Sigmoid colon (tissue), 7 donors: ENCODE measurements around the gene HCN4. TPM values are rescaled to one million over a fixed set of nuclear protein-coding genes. Genes with fewer than 3 reads are reported as not detected.
"Not testable (repeated sequence)": the region's sequence is repeated elsewhere in the genome, so short reads cannot be mapped to it uniquely, and the experiment has no call there.

Source experiments
- DNase-seq: peaks from one replicate; pipeline ENCODE4 v3.0.0-alpha.2; 2019
- H3K27ac ChIP-seq, 4 donors: fragments of 200-600 bp; sonication (generic); one replicate each; pipeline ENCODE4 v1.5.1; 2016 to 2019; ENCODE audit warnings: mild to moderate bottlenecking in 1 of 4
- H3K27me3 ChIP-seq, 3 donors: fragments of 200-600 bp; sonication (generic); one replicate each; pipeline ENCODE4 v1.5.1; 2019; ENCODE audit warnings: mild to moderate bottlenecking in 1 of 3
- H3K36me3 ChIP-seq, 4 donors: fragments of 200-600 bp; sonication (generic); one replicate each; pipeline ENCODE4 v1.5.1; 2016 to 2019
- H3K4me1 ChIP-seq, 4 donors: fragments of 200-600 bp; sonication (generic); one replicate each; pipeline ENCODE4 v1.5.1; 2017 to 2019
- H3K4me3 ChIP-seq, 4 donors: fragments of 200-600 bp; sonication (generic); one replicate each; pipeline ENCODE4 v1.5.1; 2017 to 2019; ENCODE audit warnings: mild to moderate bottlenecking in 2 of 4, moderate library complexity in 1 of 4
- H3K9me3 ChIP-seq, 4 donors: fragments of 200-600 bp in 3 of 4; sonication (generic) in 3 of 4; one replicate each; pipeline versions ENCODE4 v1.5.1 to v1.6.1; 2013 to 2019
- EP300 ChIP-seq, 4 donors: sonication (generic); formaldehyde crosslinking; IDR thresholded peaks; one replicate each; pipeline ENCODE4 v1.6.1; 2017; ENCODE audit warnings: antibody characterized with exemption in 4 of 4
- POLR2A ChIP-seq, 2 donors: fragments of 450-650 bp; IDR thresholded peaks; one replicate each; pipeline ENCODE4 v1.6.1; 2016; ENCODE audit warnings: antibody characterized with exemption in 2 of 2, mild to moderate bottlenecking in 2 of 2, moderate library complexity in 2 of 2
- POLR2AphosphoS5 ChIP-seq, 4 donors: sonication (generic); formaldehyde crosslinking; IDR thresholded peaks; one replicate each; pipeline ENCODE4 v1.6.1; 2017; ENCODE audit warnings: antibody characterized with exemption in 4 of 4
- WGBS, 2 donors: extraction: QIAGEN DNeasy Blood & Tissue Kit; methylation state at CpG; one replicate each; pipeline ENCODE4 v1.1.7; 2013; 5-methylcytosine and 5-hydroxymethylcytosine counted together
- intact Hi-C: fragments of 100-400 bp; cut with DNase I; formaldehyde crosslinking; loops from one replicate; pipeline ENCODE4 v1.15.1; 2023
- polyA plus RNA-seq, 3 donors: library from polyadenylated mRNA; stranded (reverse); fragments of 200-250 nt; gene quantifications; one replicate each; pipeline ENCODE4 v1.2.3, GENCODE V29; 2013
- total RNA-seq, 4 donors: library from RNA; depleted of rRNA; stranded (reverse); fragments of >200 nt; gene quantifications; one replicate each; pipeline ENCODE4 v1.1.0, GENCODE V29; 2016
- TF ChIP-seq, protein P1 (sequence below), 4 experiments: fragments of 450-650 bp in 3 of 4; fragments of 200-600 bp in 1 of 4; IDR thresholded peaks; one replicate each; pipeline ENCODE4 v1.5.1; 2016 to 2019; ENCODE audit warnings: antibody characterized with exemption in 4 of 4, mild to moderate bottlenecking in 3 of 4, moderate library complexity in 2 of 4
- donor health status: healthy with polysubstance abuse.
- donor health status: Bipolar disorder and iron deficiency.
- donor health status: healthy.

Gene HCN4
- total and polyA plus RNA-seq, 7 donors = under 0.01 to 0.04 TPM; not detected in 5

DNA sequence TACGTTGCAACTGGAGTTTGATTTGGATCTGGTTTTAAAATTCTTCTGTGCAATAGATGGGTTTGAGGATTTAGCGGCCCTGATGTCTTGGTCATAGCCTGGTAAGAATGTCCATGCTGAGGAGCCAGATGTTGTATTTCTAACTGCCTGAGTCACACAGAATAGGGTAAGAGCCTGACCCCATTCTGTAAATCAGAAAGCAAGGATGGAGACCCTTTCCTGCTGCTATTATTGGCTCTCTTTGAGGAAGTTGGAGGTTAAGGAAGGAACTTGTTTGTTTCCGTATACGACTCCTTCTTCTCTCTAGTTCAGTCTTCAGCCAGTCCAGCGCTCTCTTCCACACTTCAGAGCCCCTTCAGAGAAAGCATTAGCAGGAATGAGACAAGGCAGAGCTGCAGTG, 65.1 kb downstream of the HCN4 start:
- TF ChIP-seq POLR2AphosphoS5 (IDR thresholded peaks at IDR 0.05) = no peak
- no peak for TF ChIP-seq EP300 (IDR thresholded peaks at IDR 0.05)
- TF ChIP-seq, protein P1, sequence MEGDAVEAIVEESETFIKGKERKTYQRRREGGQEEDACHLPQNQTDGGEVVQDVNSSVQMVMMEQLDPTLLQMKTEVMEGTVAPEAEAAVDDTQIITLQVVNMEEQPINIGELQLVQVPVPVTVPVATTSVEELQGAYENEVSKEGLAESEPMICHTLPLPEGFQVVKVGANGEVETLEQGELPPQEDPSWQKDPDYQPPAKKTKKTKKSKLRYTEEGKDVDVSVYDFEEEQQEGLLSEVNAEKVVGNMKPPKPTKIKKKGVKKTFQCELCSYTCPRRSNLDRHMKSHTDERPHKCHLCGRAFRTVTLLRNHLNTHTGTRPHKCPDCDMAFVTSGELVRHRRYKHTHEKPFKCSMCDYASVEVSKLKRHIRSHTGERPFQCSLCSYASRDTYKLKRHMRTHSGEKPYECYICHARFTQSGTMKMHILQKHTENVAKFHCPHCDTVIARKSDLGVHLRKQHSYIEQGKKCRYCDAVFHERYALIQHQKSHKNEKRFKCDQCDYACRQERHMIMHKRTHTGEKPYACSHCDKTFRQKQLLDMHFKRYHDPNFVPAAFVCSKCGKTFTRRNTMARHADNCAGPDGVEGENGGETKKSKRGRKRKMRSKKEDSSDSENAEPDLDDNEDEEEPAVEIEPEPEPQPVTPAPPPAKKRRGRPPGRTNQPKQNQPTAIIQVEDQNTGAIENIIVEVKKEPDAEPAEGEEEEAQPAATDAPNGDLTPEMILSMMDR (IDR thresholded peaks at IDR 0.05) = no peak
- TF ChIP-seq POLR2A (IDR thresholded peaks at IDR 0.05) = no peak
- Histone ChIP-seq H3K9me3 (no peaks in the 10 kb centered on the region), H3K27me3 (no peaks in the 10 kb centered on the region), H3K4me3 (no peak overlapping the region), H3K4me1 (no peaks in the 10 kb centered on the region), H3K36me3 (peaks cover 0 to 59% (median 28%) of the 10 kb centered on the region in 4 donors), H3K27ac (no peak overlapping the region)
- DNase-seq = no peak
- WGBS, 2 donors = 56 to 80% methylated on average over 5 of the region's 5 CpGs
- intact Hi-C loops = no loop called here

DNA sequence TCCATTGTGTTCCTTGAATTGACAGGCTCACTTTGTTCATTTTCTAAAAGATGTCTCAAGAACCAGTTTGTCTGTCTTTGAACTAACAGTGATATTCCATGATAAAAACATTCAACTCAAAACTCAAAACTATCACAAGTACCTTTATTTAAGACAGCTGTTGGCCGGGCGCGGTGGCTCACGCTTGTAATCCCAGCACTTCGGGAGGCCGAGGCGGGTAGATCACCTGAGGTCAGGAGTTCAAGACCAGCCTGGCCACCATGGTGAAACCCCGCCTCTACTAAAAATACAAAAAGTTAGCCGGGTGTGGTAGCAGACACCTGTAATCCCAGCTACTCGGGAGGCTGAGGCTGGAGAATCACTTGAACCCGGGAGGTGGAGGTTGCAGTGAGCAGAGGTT, 68.5 kb downstream of the HCN4 start:
- intact Hi-C loops, H3K4me3 ChIP-seq, H3K27ac ChIP-seq, H3K9me3 ChIP-seq, H3K27me3 ChIP-seq, DNase-seq, H3K4me1 ChIP-seq: not testable (repeated sequence)
- peaks cover 4 to 84% (median 34%) of the 10 kb centered on the region in 4 donors for H3K36me3 ChIP-seq
- WGBS, 2 donors = 76 to 88% methylated on average over 11 of the region's 11 CpGs

DNA sequence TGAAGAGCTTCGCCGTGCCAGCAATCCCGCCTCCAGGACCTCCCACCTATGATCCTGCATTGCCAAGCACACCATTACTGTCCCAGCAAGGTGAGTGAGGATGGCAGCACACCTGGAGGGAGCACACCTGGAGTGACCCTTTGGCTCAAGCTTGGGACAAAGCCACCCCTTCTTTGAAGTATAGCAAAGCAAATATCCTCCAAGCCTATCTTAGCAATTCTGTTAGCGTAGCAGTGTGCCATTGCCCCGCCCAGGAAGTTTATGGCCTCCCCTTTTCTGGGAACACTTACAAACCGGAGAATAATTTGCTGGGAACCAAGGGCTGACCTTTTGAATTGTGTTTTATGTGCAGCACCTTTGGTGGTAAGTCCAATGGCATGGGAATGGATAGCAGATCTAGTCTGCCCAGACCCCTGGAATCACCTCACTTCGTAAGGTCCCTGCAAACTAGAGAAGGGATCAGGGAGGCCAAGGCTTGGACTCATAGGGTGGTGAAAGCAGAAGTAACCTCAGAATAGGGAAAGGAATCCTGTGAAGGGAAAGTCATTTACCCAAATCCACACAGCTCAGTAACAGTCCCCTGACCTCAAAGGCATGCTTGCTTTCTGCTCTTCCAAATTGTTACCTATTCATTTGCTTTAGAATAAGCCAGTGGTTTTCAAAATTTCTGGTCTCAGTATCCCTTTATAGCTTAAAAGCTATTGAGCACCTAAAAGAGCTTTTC, 70.1 kb downstream of the HCN4 start:
- WGBS, 2 donors = 35 to 70% methylated on average over 7 of the region's 7 CpGs
- no peaks in the 10 kb centered on the region for H3K9me3 ChIP-seq
- H3K4me1 ChIP-seq = no peaks in the 10 kb centered on the region
- TF ChIP-seq POLR2A (IDR thresholded peaks at IDR 0.05) (no peak), EP300 (IDR thresholded peaks at IDR 0.05) (no peak), POLR2AphosphoS5 (IDR thresholded peaks at IDR 0.05) (no peak)
- TF ChIP-seq, protein P1 (IDR thresholded peaks at IDR 0.05) = no peak
- no peaks in the 10 kb centered on the region for H3K27me3 ChIP-seq
- H3K27ac ChIP-seq = no peak overlapping the region
- peaks cover 4 to 91% (median 29%) of the 10 kb centered on the region in 4 donors for H3K36me3 ChIP-seq
- DNase-seq = no peak
- no peak overlapping the region for H3K4me3 ChIP-seq
- intact Hi-C loops = no loop called here

DNA sequence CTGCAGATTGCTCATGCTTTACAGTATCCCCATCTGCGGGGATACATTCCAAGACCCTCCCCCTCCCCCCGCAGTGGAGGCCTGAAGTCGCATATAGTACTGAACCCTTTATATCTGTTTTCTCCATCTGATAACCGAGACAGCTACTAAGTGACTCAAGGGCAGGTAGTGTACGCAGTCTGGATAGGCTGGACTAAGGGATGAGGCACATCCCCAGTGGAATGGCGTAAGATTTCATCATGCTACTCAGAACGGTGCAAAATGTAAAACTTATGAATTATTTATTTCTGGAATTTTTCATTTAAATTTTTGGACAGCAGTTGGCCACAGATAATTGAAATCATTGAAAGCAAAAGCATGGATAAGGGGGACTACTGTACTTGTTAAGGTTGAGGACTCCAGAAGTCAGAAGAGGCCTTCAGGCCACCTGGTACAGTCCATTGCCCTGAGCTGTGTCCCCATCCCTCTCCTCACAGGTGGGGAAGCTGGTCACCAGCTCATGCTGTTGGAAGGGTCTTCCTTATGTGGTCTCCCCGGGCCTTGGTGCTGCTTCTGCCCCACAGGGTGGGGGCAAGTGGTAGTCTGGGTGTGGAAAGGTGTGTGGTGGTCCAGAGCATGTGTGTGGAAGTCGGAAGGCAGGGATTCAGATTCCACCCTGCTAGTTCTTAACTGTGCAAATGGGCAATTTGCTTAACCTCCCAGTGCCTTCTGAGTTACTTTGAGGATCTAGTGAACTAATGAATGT, 72.0 kb downstream of the HCN4 start:
- H3K4me3 ChIP-seq = no peak overlapping the region
- H3K27me3 ChIP-seq = no peaks in the 10 kb centered on the region
- TF ChIP-seq POLR2AphosphoS5 (IDR thresholded peaks at IDR 0.05) = no peak
- no peak for TF ChIP-seq EP300 (IDR thresholded peaks at IDR 0.05)
- TF ChIP-seq POLR2A (IDR thresholded peaks at IDR 0.05) = no peak
- TF ChIP-seq, protein P1 (IDR thresholded peaks at IDR 0.05) = no peak
- H3K9me3 ChIP-seq = no peaks in the 10 kb centered on the region
- H3K36me3 ChIP-seq = peaks cover 4 to 79% (median 21%) of the 10 kb centered on the region in 4 donors
- H3K4me1 ChIP-seq = no peaks in the 10 kb centered on the region
- intact Hi-C loops = no loop called here
- no peak overlapping the region for H3K27ac ChIP-seq
- WGBS, 2 donors = 87 to 90% methylated on average over 9 of the region's 9 CpGs
- no peak for DNase-seq

DNA sequence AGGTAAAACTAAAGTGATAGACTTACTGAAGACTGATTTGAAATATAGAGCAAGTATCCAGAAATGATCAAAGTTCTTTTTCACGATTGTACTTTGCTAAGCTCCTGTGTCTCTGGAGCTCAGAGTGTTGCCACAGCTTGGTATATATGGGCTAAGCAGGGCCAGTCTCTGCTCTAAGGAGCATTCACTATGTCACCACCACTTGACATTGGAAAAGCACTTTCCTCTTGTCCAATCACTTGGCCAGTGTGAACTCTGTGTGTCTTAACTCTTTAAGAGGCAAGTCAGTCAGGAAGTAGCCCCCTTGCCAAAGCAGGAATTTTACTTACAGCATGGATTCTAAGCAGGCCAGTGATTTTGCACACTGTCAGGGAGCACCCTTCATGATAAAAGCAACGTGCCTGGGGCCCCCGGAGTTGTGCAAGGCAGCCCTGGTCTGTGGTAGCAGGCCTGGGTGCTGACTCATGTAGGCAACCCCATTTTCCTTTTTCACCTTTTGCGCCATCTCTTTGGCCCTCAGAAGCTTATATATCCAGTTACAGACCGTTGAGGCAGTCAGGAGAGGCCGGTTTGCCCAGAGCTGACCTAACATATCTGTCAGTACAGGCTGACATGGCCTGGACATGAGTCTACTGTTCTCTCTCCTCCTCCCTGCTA, 73.0 kb downstream of the HCN4 start:
- DNase-seq = no peak
- Histone ChIP-seq H3K9me3 (no peaks in the 10 kb centered on the region), H3K4me3 (no peak overlapping the region), H3K27ac (no peak overlapping the region), H3K27me3 (no peaks in the 10 kb centered on the region), H3K4me1 (no peaks in the 10 kb centered on the region), H3K36me3 (peaks cover 4 to 79% (median 15%) of the 10 kb centered on the region in 4 donors)
- no peak for TF ChIP-seq POLR2AphosphoS5 (IDR thresholded peaks at IDR 0.05)
- no peak for TF ChIP-seq POLR2A (IDR thresholded peaks at IDR 0.05)
- no peak for TF ChIP-seq EP300 (IDR thresholded peaks at IDR 0.05)
- TF ChIP-seq, protein P1 (IDR thresholded peaks at IDR 0.05) = no peak
- intact Hi-C loops = no loop called here
- WGBS, 2 donors = 75 to 78% methylated on average over 6 of the region's 6 CpGs
